GM12878 (cell line): Measurements from ENCODE around the gene AQP9. TPM values are rescaled to one million over a fixed set of nuclear protein-coding genes. Genes with fewer than 3 reads are reported as not detected.

Experiments used
- ATAC-seq: fragments of 200-7000 bp; cut with Tn5 transposase; 3 replicates; pipeline ENCODE4 v1.9.1; 2020; ENCODE audit warnings: mild to moderate bottlenecking, moderate library complexity
- BruUV-seq: library from RNA; stranded (reverse); fragments of 400-500 nt; replicated peaks from 2 replicates; lab custom pipeline; 2021; lab: Mats Ljungman, UMichigan
- CTCF ChIA-PET: fragments of 300-600 bp; sonication (Branson Sonifier 250); formaldehyde crosslinking; extraction: SDS; loops from one replicate; lab custom pipeline; 2021; ENCODE audit warnings: inconsistent platforms; lab: Yijun Ruan, JAX
- POLR2A ChIA-PET: fragments of 350-600 bp; formaldehyde crosslinking; extraction: SDS; loops from one replicate; lab custom pipeline; 2021; ENCODE audit warnings: inconsistent platforms; lab: Charles Lee
- RAD21 ChIA-PET: fragments of 300-600 bp; sonication (Branson Sonifier 250); formaldehyde crosslinking; loops from one replicate; lab custom pipeline; 2023; ENCODE audit warnings: antibody characterized with exemption; ENCODE audit not compliant: unreplicated experiment; lab: Charles Lee
- SMC1A ChIA-PET: fragments of 300-600 bp; sonication (Branson Sonifier 250); formaldehyde crosslinking; loops from one replicate; lab custom pipeline; 2023; ENCODE audit not compliant: unreplicated experiment, uncharacterized antibody; lab: Charles Lee
- DNase-seq: peaks from one replicate; pipeline ENCODE4 v3.0.0-alpha.2; 2011; ENCODE audit warnings: low read depth, low spot score
- FAIRE-seq: peaks from 3 replicates; lab custom pipeline; 2011; peaks lifted over from hg19 to GRCh38; lab: Jason Lieb, UNC
- H2AFZ ChIP-seq: 2 replicates; pipeline ENCODE4 v1.6.0; 2011; ENCODE audit warnings: low read depth, low read length, control low read depth; ENCODE audit not compliant: control insufficient read depth
- H3K27ac ChIP-seq: 2 replicates; pipeline ENCODE4 v1.5.1; 2011; ENCODE audit warnings: control low read depth; ENCODE audit not compliant: control insufficient read depth, insufficient read depth
- H3K27me3 ChIP-seq, 2 experiments: replicated peaks in 1 of 2; 2 replicates each; pipeline versions ENCODE4 v1.6.0 to v1.6.1; 2011; ENCODE audit warnings: low read length in 1 of 2; ENCODE audit not compliant: control insufficient read depth in 2 of 2, insufficient read depth in 2 of 2
- H3K36me3 ChIP-seq, 2 experiments: 2 replicates each; pipeline ENCODE4 v1.5.1; 2011; ENCODE audit warnings: low read length in 1 of 2; ENCODE audit not compliant: control insufficient read depth in 2 of 2, insufficient read depth in 2 of 2
- H3K4me1 ChIP-seq: 2 replicates; pipeline ENCODE4 v1.6.1; 2011; ENCODE audit warnings: mild to moderate bottlenecking, low read length, moderate library complexity, mixed read lengths; ENCODE audit not compliant: control insufficient read depth, insufficient read depth
- H3K4me2 ChIP-seq: 2 replicates; pipeline ENCODE4 v1.6.0; 2011; ENCODE audit warnings: control low read depth; ENCODE audit not compliant: control insufficient read depth, insufficient read depth
- H3K4me3 ChIP-seq: fragments of 200-600 bp; sonication (generic); 2 replicates; pipeline ENCODE4 v1.5.1; 2016
- H3K79me2 ChIP-seq: 2 replicates; pipeline ENCODE4 v1.6.0; 2011; ENCODE audit warnings: low read length; ENCODE audit not compliant: control insufficient read depth, insufficient read depth
- H3K9ac ChIP-seq: 2 replicates; pipeline ENCODE4 v1.8.0; 2011; ENCODE audit warnings: low read length, control low read depth, mixed read lengths; ENCODE audit not compliant: control insufficient read depth, insufficient read depth
- H3K9me3 ChIP-seq: replicated peaks from 3 replicates; pipeline ENCODE4 v1.5.1; 2011; ENCODE audit warnings: mild to moderate bottlenecking, low read length; ENCODE audit not compliant: control insufficient read depth, insufficient read depth
- H4K20me1 ChIP-seq: 2 replicates; pipeline ENCODE4 v1.6.0; 2011; ENCODE audit not compliant: control insufficient read depth, insufficient read depth
- ASH2L ChIP-seq: fragments of 300-600, 200-600 bp; sonication (generic); IDR thresholded peaks from 2 replicates; pipeline ENCODE4 v1.6.1; 2017; ENCODE audit warnings: low read depth, mild to moderate bottlenecking, borderline replicate concordance
- CHD2 ChIP-seq: IDR thresholded peaks from 2 replicates; pipeline ENCODE4 v1.6.1; 2011; ENCODE audit warnings: low read depth, low read length, improper control_type of control experiment, borderline replicate concordance
- HDAC6 ChIP-seq: fragments of 200-600 bp; sonication (generic); IDR thresholded peaks from one replicate; pipeline ENCODE4 v1.8.0; 2017; ENCODE audit warnings: antibody characterized with exemption; ENCODE audit not compliant: unreplicated experiment
- JUND ChIP-seq: IDR thresholded peaks from 2 replicates; pipeline ENCODE4 v1.6.1; 2012; ENCODE audit warnings: low read depth, mild to moderate bottlenecking, low read length, improper control_type of control experiment, moderate library complexity
- NFIC ChIP-seq: IDR thresholded peaks from 2 replicates; pipeline ENCODE4 v1.6.1; 2012; ENCODE audit warnings: low read depth, mild to moderate bottlenecking, inconsistent platforms, low read length, moderate library complexity
- NRF1 ChIP-seq: conservative IDR thresholded peaks from 2 replicates; pipeline ENCODE4 v1.6.1; 2011; ENCODE audit warnings: mild to moderate bottlenecking, low read depth, low read length, improper control_type of control experiment
- PAX8 ChIP-seq: fragments of 450-650 bp; IDR thresholded peaks from 2 replicates; pipeline ENCODE4 v1.6.1; 2017; ENCODE audit warnings: mild to moderate bottlenecking, moderate library complexity
- POLR2AphosphoS5 ChIP-seq: IDR thresholded peaks from 2 replicates; pipeline ENCODE4 v1.6.1; 2011; ENCODE audit warnings: mild to moderate bottlenecking, low read length, inconsistent platforms
- POU2F2 ChIP-seq: IDR thresholded peaks from 3 replicates; pipeline ENCODE4 v1.6.1; 2011; ENCODE audit warnings: low read depth, mild to moderate bottlenecking, low read length, borderline replicate concordance
- RAD21 ChIP-seq: IDR thresholded peaks from 2 replicates; pipeline ENCODE4 v1.6.1; 2011; ENCODE audit warnings: mild to moderate bottlenecking, low read depth, low read length, moderate library complexity; ENCODE audit not compliant: insufficient read depth
- SMAD5 ChIP-seq: IDR thresholded peaks from 2 replicates; pipeline ENCODE4 v1.6.1; 2016; ENCODE audit warnings: antibody characterized with exemption, low read depth
- SREBF2 ChIP-seq: IDR thresholded peaks from 2 replicates; pipeline ENCODE4 v1.6.1; 2012; ENCODE audit warnings: mild to moderate bottlenecking, low read length
- SRF ChIP-seq, 2 experiments: IDR thresholded peaks; 2 replicates each; pipeline ENCODE4 v1.6.1; 2011; ENCODE audit warnings: low read depth in 2 of 2, low read length in 2 of 2, mild to moderate bottlenecking in 1 of 2, moderate library complexity in 1 of 2
- WGBS: methylation state at CpG from one replicate; pipeline ENCODE4 v1.1.6; 2016; ENCODE audit warnings: low lambda C conversion rate; ENCODE audit not compliant: insufficient replicate concordance, insufficient coverage; ENCODE audit errors: missing lambda C conversion rate; 5-methylcytosine and 5-hydroxymethylcytosine counted together
- in situ Hi-C: fragments of 300-500 bp; cut with MboI; formaldehyde crosslinking; loops from 9 replicates; pipeline ENCODE4 v1.14.3; 2018; ENCODE audit warnings: mixed read lengths
- intact Hi-C: fragments of 100-400 bp; cut with micrococcal nuclease; formaldehyde crosslinking; loops from one replicate; pipeline ENCODE4 v1.14.2; 2022; ENCODE audit not compliant: unreplicated experiment
- polyA plus RNA-seq, 11 experiments: library from polyadenylated mRNA; depleted of rRNA in 4 of 11; unstranded in 6 of 11; stranded (reverse) in 5 of 11; fragments of >200 nt; fragmentation: Nextera tagmentation in 4 of 11; fragmentation: Illumina TruSeq in 1 of 11; extraction: Ambion mirVana in 4 of 11; extraction: Trizol in 1 of 11; gene quantifications; 1 replicate in 1 of 11; 2 replicates in 10 of 11; pipeline versions ENCODE4 v1.2.1 to v1.2.3, GENCODE V29; 2011 to 2016; ENCODE audit warnings: inconsistent platforms in 2 of 11, missing spikeins in 2 of 11, low read depth in 1 of 11
- total RNA-seq, 4 experiments: library from RNA; depleted of rRNA in 3 of 4; stranded (reverse); fragments of >200 nt in 3 of 4; fragmentation: Illumina TruSeq in 1 of 4; extraction: Trizol in 1 of 4; gene quantifications; 2 replicates each; pipeline versions ENCODE4 v1.2.1 to v1.2.3, GENCODE V29; 2013 to 2021
- TF ChIP-seq, protein P1 (sequence below), 3 experiments: IDR thresholded peaks in 2 of 3; conservative IDR thresholded peaks in 1 of 3; 2 replicates each; pipeline ENCODE4 v1.5.1; 2011; ENCODE audit warnings: low read depth in 3 of 3, low read length in 3 of 3, mild to moderate bottlenecking in 3 of 3, control low read depth in 2 of 3, moderate library complexity in 2 of 3, inconsistent platforms in 1 of 3, mixed read lengths in 1 of 3; ENCODE audit not compliant: control insufficient read depth in 2 of 3, insufficient read depth in 1 of 3; ENCODE audit errors: extremely low read depth in 1 of 3
- TF ChIP-seq, protein P2 (sequence below): IDR thresholded peaks from 2 replicates; pipeline ENCODE4 v1.6.1; 2012; ENCODE audit warnings: low read depth, low read length, improper control_type of control experiment

AQP9 gene
- total and polyA plus RNA-seq, 10 of the 15 experiments (the other 5 are each of a cell fraction or from before 2014, with no cell fraction given), result 0.05 to 3.0 (median 0.22) TPM

DNA sequence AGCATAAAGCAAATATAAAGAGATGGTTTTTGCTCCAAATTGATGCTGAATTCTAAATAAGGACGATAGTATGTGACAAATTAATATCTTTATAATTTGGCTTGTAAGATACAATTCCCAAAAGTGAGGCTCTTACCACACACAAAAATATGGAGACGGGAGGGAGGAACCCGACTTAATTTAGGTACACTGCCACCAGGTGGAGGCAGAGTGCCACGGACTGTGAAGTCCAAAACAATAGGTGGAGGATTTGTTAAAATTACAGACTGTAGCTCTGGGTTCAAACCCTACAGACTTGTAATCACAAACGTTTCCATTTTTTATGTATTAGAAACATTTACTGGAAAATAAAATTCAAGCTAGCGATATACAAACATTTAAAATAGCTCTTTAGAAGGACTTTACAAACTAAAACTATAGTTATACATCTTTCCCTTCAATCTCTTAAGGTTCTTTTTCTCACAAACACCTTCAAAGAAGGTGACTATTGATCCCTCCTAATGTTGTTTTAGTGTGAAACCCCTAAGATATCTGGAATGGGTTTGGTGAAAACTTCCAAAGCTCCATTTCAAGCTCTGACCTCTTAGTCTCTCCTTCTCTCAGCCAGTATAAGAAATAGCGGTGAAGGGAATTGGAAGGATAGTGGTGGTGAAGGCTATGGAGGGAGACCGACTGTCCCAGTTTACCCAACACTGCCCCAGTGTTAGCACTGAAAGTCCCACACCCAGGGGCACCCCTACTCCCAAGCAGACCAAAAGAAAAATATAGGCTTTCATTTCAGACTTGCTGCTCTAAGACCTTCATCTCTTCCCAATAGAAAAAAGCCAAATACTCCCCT, 89.7 kb downstream of the AQP9 start:
- 21% methylated on average over 8 of the region's 8 CpGs for WGBS
- H3K9ac ChIP-seq, result no peak overlapping the region
- H3K9me3 ChIP-seq, result no peaks in the 10 kb centered on the region
- no TSS peak for BruUV-seq
- no peak overlapping the region for H3K27ac ChIP-seq
- no peaks in the 10 kb centered on the region for H3K4me1 ChIP-seq
- DNase-seq, result peak; percentile 37
- in situ Hi-C loops, result loop anchor here (10.0 kb wide), 2 partner anchors 1267 to 1297 kb away; no protein-coding TSS in a partner anchor
- no peak overlapping the region for H3K4me3 ChIP-seq
- no peaks in the 10 kb centered on the region for H4K20me1 ChIP-seq
- POLR2A ChIA-PET, result interaction anchor here (0.8 kb wide), 1 partner anchor 42 kb away, joined by 11 read pairs; no protein-coding TSS in a partner anchor
- H2AFZ ChIP-seq, result no peak overlapping the region
- intact Hi-C loops, result loop anchor here (5.0 to 10.0 kb wide), 5 partner anchors 519 to 1299 kb away; partner anchors contain the start of gene ADAM10
- FAIRE-seq, result no peak
- SMC1A ChIA-PET, result interaction anchor here (0.7 to 2.2 kb wide), 35 partner anchors 10 to 1301 kb away, joined by 3 to 11 read pairs (median 3); partner anchors contain the start of gene MINDY2
- RAD21 ChIA-PET, result interaction anchor here (0.7 to 3.1 kb wide), 27 partner anchors 10 to 1301 kb away, joined by 3 to 23 read pairs (median 4); partner anchors contain the start of gene MINDY2
- no peaks in the 10 kb centered on the region for H3K79me2 ChIP-seq
- no peaks in the 10 kb centered on the region; a peak in 1 of 4 replicates for H3K27me3 ChIP-seq
- H3K36me3 ChIP-seq, result no peaks in the 10 kb centered on the region
- peak; percentile 85 for ATAC-seq
- CTCF ChIA-PET, result interaction anchor here (0.6 to 2.0 kb wide), 49 partner anchors 10 to 1305 kb away, joined by 3 to 30 read pairs (median 4); partner anchors contain the start of genes ADAM10 and MINDY2
- H3K4me2 ChIP-seq, result no peak overlapping the region
- TF ChIP-seq SRF (IDR thresholded peaks at IDR 0.05; ENCODE audit: low read depth in 2 of 2, low read length in 2 of 2), result no peak
- no peak for TF ChIP-seq SREBF2
- TF ChIP-seq, protein P1, sequence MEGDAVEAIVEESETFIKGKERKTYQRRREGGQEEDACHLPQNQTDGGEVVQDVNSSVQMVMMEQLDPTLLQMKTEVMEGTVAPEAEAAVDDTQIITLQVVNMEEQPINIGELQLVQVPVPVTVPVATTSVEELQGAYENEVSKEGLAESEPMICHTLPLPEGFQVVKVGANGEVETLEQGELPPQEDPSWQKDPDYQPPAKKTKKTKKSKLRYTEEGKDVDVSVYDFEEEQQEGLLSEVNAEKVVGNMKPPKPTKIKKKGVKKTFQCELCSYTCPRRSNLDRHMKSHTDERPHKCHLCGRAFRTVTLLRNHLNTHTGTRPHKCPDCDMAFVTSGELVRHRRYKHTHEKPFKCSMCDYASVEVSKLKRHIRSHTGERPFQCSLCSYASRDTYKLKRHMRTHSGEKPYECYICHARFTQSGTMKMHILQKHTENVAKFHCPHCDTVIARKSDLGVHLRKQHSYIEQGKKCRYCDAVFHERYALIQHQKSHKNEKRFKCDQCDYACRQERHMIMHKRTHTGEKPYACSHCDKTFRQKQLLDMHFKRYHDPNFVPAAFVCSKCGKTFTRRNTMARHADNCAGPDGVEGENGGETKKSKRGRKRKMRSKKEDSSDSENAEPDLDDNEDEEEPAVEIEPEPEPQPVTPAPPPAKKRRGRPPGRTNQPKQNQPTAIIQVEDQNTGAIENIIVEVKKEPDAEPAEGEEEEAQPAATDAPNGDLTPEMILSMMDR (IDR thresholded peaks at IDR 0.05 in 2 of 3, conservative IDR thresholded peaks at IDR 0.05 in 1 of 3; ENCODE audit: control insufficient read depth in 2 of 3, extremely low read depth in 1 of 3, insufficient read depth in 1 of 3, low read depth in 3 of 3, low read length in 3 of 3), result peak; percentile 69 to 94 (median 85); a peak in 5 of 6 replicates
- TF ChIP-seq SMAD5, result no peak
- no peak for TF ChIP-seq JUND
- no peak for TF ChIP-seq NFIC
- no peak for TF ChIP-seq ASH2L
- no peak for TF ChIP-seq HDAC6
- TF ChIP-seq POU2F2, result peak; percentile 47; the same call in 1 of the 3 replicates
- no peak for TF ChIP-seq POLR2AphosphoS5
- TF ChIP-seq, protein P2, sequence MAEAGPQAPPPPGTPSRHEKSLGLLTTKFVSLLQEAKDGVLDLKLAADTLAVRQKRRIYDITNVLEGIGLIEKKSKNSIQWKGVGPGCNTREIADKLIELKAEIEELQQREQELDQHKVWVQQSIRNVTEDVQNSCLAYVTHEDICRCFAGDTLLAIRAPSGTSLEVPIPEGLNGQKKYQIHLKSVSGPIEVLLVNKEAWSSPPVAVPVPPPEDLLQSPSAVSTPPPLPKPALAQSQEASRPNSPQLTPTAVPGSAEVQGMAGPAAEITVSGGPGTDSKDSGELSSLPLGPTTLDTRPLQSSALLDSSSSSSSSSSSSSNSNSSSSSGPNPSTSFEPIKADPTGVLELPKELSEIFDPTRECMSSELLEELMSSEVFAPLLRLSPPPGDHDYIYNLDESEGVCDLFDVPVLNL, result no peak
- TF ChIP-seq RAD21, result peak; percentile 97
- no peak for TF ChIP-seq PAX8
- no peak for TF ChIP-seq CHD2
- TF ChIP-seq NRF1, result no peak
